Measurements from ENCODE around the gene PKD2L1. TPM values are rescaled to one million over a fixed set of nuclear protein-coding genes. Genes with fewer than 3 reads are reported as not detected.

Gene PKD2L1
- total and polyA plus RNA-seq, 2 donors (not counting 1 experiment from before 2014, with no cell fraction given): 0.37 TPM; not detected in 1

GRCh38 chr10:100340948-100341847 is 11.2 kb upstream of the PKD2L1 start:
- TF ChIP-seq CTCF (IDR thresholded peaks at IDR 0.05) (no peak), EZH2 (IDR thresholded peaks at IDR 0.05; ENCODE audit: borderline replicate concordance, insufficient read depth, low read depth, low read length, poor library complexity, severe bottlenecking) (no peak)
- Histone ChIP-seq H3K4me3 (ENCODE audit: control extremely low read depth in 1 of 5, extremely low read depth in 1 of 5, insufficient read depth in 1 of 5, low read depth in 2 of 5, low read length in 4 of 5) (no peak overlapping the region), H3K27ac (ENCODE audit: low read length in 2 of 2) (no peak overlapping the region), H3K9ac (ENCODE audit: low read length) (no peak overlapping the region), H2AFZ (ENCODE audit: insufficient read depth, low read depth, low read length, poor library complexity, severe bottlenecking) (no peak overlapping the region), H3K36me3 (replicated peaks in 1 of 2; ENCODE audit: control extremely low read depth in 1 of 2, control insufficient read depth in 1 of 2, extremely low read depth in 1 of 2, insufficient read depth in 2 of 2, low read length in 1 of 2) (no peaks in the 10 kb centered on the region), H3K4me2 (replicated peaks; ENCODE audit: low read depth, low read length, poor library complexity, severe bottlenecking) (no peak overlapping the region), H3K79me2 (ENCODE audit: control insufficient read depth, insufficient read depth, low read length) (no peaks in the 10 kb centered on the region), H3K27me3 (replicated peaks in 1 of 4; ENCODE audit: control extremely low read depth in 1 of 4, control insufficient read depth in 3 of 4, insufficient read depth in 4 of 4, low read length in 3 of 4) (peaks cover 0 to 8% (median 0%) of the 10 kb centered on the region in 4 experiments), H4K20me1 (ENCODE audit: control insufficient read depth, insufficient read depth, low read length, poor library complexity, severe bottlenecking) (no peaks in the 10 kb centered on the region), H3K4me1 (ENCODE audit: control insufficient read depth in 2 of 2, insufficient read depth in 2 of 2, low read length in 2 of 2) (peaks cover 26 to 32% of the 10 kb centered on the region in 2 donors), H3K9me3 (ENCODE audit: control extremely low read depth in 1 of 3, control insufficient read depth in 2 of 3, insufficient read depth in 1 of 3, low read length in 2 of 3) (no peaks in the 10 kb centered on the region)
- no peaks in the 10 kb centered on the region for H3K9me3 Mint-ChIP-seq (ENCODE audit: insufficient read depth)
- ATAC-seq (ENCODE audit: low read depth) (no peak), DNase-seq (no peak)
- peaks cover 35% of the 10 kb centered on the region for H3K4me1 Mint-ChIP-seq
- ChIA-PET POLR2A (no interaction called here), CTCF (interaction anchor here (1.1 to 12.4 kb wide), 3 partner anchors 23 to 178 kb away, joined by 3 to 218 read pairs (median 29); partner anchors contain the start of gene SEC31B)
- WGBS (ENCODE audit: insufficient coverage): 88% methylated on average over 9 of the region's 12 CpGs
- H3K27ac Mint-ChIP-seq: peak overlapping the region; percentile 44
- H3K27me3 Mint-ChIP-seq: no peaks in the 10 kb centered on the region
- no peak overlapping the region for H3K4me3 Mint-ChIP-seq
- intact Hi-C loops (cut with micrococcal nuclease): no loop called here

- H3K27me3 Mint-ChIP-seq: peaks cover 7% of the 10 kb centered on the region
- Histone ChIP-seq H3K27me3 (replicated peaks in 1 of 4; ENCODE audit: control extremely low read depth in 1 of 4, control insufficient read depth in 3 of 4, insufficient read depth in 4 of 4, low read length in 3 of 4) (peaks cover 0 to 6% (median 0%) of the 10 kb centered on the region in 4 experiments), H2AFZ (ENCODE audit: insufficient read depth, low read depth, low read length, poor library complexity, severe bottlenecking) (peak overlapping the region; percentile 59), H3K9ac (ENCODE audit: low read length) (peak overlapping the region; percentile 27), H3K79me2 (ENCODE audit: control insufficient read depth, insufficient read depth, low read length) (no peaks in the 10 kb centered on the region), H3K36me3 (replicated peaks in 1 of 2; ENCODE audit: control extremely low read depth in 1 of 2, control insufficient read depth in 1 of 2, extremely low read depth in 1 of 2, insufficient read depth in 2 of 2, low read length in 1 of 2) (no peaks in the 10 kb centered on the region), H3K9me3 (ENCODE audit: control extremely low read depth in 1 of 3, control insufficient read depth in 2 of 3, insufficient read depth in 1 of 3, low read length in 2 of 3) (no peaks in the 10 kb centered on the region), H3K4me3 (ENCODE audit: control extremely low read depth in 1 of 5, extremely low read depth in 1 of 5, insufficient read depth in 1 of 5, low read depth in 2 of 5, low read length in 4 of 5) (peak overlapping the region in 1 of 5 experiments; percentile 19), H3K4me1 (ENCODE audit: control insufficient read depth in 2 of 2, insufficient read depth in 2 of 2, low read length in 2 of 2) (peaks cover 20 to 24% of the 10 kb centered on the region in 2 donors), H4K20me1 (ENCODE audit: control insufficient read depth, insufficient read depth, low read length, poor library complexity, severe bottlenecking) (no peaks in the 10 kb centered on the region), H3K27ac (ENCODE audit: low read length in 2 of 2) (peak overlapping the region; percentile 38 to 49), H3K4me2 (replicated peaks; ENCODE audit: low read depth, low read length, poor library complexity, severe bottlenecking) (peak overlapping the region; percentile 65)
- ATAC-seq (ENCODE audit: low read depth) (peak; percentile 76), DNase-seq (peak; percentile 80)
- peak overlapping the region; percentile 72 for H3K4me3 Mint-ChIP-seq
- CTCF ChIA-PET: interaction anchor here (0.5 to 12.4 kb wide), 21 partner anchors 8 to 1237 kb away, joined by 3 to 218 read pairs (median 4); partner anchors contain the start of genes PKD2L1, SCD and SEC31B
- no peaks in the 10 kb centered on the region for H3K9me3 Mint-ChIP-seq (ENCODE audit: insufficient read depth)
- POLR2A ChIA-PET: no interaction called here
- TF ChIP-seq CTCF (IDR thresholded peaks at IDR 0.05) (no peak), EZH2 (IDR thresholded peaks at IDR 0.05; ENCODE audit: borderline replicate concordance, insufficient read depth, low read depth, low read length, poor library complexity, severe bottlenecking) (no peak)
- intact Hi-C loops (cut with micrococcal nuclease): loop anchor here (5.0 kb wide), 1 partner anchor 33 kb away; no protein-coding TSS in a partner anchor
- 17% methylated on average over 5 of the region's 5 CpGs for WGBS (ENCODE audit: insufficient coverage)
- peaks cover 26% of the 10 kb centered on the region for H3K4me1 Mint-ChIP-seq
- peak overlapping the region; percentile 67 for H3K27ac Mint-ChIP-seq
Observed at GRCh38 chr10:100339236-100339635, 9.2 kb upstream of the PKD2L1 start.

Measured in B cell (primary cell).